HT1080 (cell line): ENCODE results near the gene ATXN10. TPM values are rescaled to one million over a fixed set of nuclear protein-coding genes. Genes with fewer than 3 reads are reported as not detected.

Experiments used
- DNase-seq: peaks from one replicate; pipeline ENCODE4 v3.0.0-alpha.2; 2015; ENCODE audit warnings: low read depth
- total RNA-seq: library from RNA; depleted of rRNA; stranded (reverse); fragments of >200 nt; shearing (Covaris generic); gene quantifications from 2 replicates; pipeline ENCODE4 v1.2.3, GENCODE V29; 2014

Gene ATXN10
- total RNA-seq, 1 experiment from 2014 or later: 44.1 TPM

DNA sequence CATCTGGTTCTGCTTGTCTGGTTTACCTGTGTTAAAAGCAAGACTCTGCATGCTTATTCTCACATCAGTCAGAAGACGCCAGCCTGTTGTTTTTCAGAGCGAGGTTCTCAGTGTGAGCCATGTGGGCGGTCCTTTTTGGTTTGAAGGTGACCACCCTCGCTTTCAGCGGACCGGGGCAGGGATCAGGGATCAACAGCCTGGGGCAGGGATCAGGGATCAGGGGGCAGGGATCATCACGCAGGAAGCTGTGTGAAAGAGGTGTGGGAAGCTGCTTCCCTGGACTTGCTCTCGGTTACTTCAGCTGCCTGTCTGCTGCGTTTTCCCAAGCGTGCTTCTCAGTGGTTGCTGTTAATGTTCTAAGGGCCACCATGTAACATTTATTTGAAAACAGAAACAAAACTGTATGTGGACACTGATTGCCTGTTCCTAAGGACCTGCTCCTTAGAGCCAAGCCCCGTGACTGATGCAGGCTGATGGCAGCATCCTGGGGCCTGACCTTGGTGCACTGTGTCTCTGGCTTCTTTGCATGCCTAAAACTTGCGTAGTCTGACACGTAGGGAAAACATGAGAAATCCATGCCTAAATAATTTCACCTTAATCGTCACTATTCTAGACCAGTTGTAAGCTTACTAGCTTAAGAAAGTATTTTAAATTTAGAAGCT is 146.9 kb downstream of the ATXN10 start:
- no peak for DNase-seq

- no peak for DNase-seq
These were observed 147.7 kb downstream of the ATXN10 start for GRCh38 chr22:45819305-45819704.

DNA sequence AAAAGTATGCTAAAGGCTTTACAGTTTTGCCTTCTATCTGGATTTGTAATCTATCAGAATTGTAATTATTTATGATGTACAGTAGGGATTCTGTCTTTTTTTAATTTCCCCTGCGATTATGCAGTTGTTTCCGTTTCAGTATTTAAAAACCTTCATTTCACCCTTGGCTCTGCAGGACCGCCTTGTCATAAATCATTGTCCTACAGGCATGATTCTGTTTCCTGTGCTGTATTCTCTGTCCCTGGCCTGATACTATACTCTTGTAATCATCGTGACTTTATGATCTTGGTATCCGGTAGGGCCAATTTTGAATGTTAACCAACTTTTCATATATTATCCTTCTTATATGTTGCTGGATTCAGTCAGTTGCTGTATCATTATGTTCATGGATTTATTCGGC is 151.7 kb downstream of the ATXN10 start:
- DNase-seq: no peak

- no peak for DNase-seq
These were observed 154.9 kb downstream of the ATXN10 start for GRCh38 chr22:45826520-45826919.

DNA sequence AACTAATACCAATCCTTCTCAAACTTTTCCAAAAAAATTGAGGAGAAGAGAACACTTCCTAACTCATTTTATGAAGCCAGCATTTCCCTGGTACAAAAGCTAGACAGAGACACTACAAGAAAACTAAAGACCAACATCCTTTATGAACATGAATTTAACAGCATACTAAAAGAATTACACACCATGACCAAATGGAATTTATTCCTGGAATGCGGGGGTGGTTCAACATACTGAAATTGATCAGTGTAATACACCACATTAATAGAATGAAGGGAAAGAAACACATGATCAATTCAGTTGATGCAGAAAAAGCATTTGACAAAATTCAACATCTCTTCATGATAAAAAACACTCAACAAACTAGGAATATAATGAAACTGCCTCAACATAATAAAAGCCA is 157.2 kb downstream of the ATXN10 start:
- no peak for DNase-seq

DNA sequence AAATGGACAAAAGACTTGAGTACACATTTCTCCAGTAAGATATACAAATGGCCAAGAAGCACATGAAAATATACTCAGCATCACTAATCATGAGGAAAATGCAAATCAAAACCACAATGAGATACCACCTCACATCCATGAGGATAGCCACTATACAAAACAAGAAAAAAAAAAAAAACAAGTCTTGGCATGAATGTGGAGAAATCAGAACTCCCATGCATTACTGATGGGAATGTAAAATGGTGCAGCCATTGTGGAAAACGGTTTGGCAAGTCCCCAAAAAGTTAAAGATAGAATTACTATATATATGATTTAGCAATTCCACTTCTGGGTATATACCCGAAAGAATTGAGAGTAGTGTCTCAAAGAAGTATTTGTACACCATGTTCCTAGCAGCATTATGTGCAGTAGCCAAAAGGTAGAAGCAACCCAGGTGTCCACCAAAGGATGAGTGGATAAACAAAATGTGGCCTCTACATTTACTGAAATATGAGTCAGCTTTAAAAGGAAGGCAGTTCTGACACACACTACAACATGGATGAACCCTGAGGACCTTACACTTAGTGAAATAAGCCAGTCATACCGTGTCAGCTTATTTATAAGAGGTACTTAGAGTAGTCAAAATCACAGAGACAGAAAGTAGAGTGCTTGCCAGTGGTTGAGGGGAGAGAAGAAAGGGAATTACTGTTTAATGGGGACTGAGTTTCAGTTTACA is 159.1 kb downstream of the ATXN10 start:
- peak; percentile 59 for DNase-seq

DNA sequence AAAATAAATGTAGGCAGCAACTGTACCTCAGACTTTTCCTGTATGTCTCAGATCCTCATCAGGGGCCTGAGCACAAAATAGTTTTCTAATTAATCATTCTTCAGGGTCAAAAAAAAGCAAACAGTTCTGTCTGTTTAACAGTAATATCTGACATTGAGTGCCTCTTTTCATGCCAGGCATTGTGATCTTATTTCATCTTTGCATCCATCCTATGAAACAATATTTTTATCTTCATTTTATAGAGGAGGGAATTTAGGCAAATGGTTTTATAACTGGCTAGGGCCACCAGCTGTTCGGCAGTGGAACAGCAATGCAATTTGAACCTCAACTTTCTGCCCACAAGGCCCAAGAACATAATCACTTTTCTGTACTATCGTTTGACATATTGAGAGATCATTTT is 159.8 kb downstream of the ATXN10 start:
- DNase-seq: peak; percentile 59

- no peak for DNase-seq
These were observed 160.5 kb downstream of the ATXN10 start for GRCh38 chr22:45832180-45832579.

DNA sequence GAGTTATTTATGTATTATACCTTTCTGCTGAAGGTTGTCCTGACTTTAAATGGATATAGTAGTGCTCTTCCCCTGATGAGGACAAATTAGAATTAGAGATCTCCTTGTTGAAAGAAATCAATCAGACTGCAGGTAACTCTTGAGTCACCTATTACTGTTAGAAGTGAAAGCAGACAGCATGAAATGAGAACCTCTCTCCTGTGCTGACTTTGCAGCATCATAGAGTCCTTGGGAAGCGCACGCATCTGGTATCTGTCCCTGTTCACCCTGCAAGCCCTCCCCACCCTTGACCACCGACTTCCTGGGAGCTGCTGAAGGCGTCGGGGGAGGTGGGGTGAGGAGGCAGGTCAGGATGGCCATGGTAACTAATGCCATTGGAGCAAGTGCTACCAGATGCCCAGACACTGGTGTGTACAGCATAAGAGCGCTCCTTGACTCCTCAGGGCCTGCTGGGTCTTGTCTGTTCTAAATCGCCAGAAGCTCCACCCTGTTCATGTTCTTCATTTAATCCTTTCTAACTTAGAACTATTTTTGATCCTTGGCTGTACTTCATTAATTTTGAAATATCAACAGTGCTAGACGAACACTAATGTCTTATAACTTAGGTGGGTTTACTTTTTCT is 161.4 kb downstream of the ATXN10 start:
- no peak for DNase-seq

DNA sequence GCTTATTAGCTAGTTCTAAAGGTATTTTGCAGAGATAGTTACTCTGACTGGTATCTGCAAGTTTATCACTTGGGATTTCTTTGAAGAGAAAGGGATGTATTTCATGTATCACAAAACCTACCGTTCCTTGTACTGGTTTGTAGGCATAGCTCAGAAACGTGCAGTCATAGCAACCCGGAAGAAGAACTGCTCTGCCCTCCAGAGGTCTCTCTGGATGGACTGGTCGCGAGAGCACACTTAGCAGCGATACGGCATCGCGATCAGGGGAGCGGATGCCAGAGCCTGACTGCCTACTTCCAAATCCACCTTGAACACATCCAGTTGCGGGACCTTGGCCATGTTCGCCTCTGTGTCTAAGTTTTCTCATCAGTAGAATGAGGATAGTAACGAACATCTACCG is 162.0 kb downstream of the ATXN10 start:
- no peak for DNase-seq

- no peak for DNase-seq
These were observed 162.6 kb downstream of the ATXN10 start for GRCh38 chr22:45834241-45834640.

GRCh38 chr22:45834795-45835194 is 163.2 kb downstream of the ATXN10 start:
- DNase-seq: no peak

DNA sequence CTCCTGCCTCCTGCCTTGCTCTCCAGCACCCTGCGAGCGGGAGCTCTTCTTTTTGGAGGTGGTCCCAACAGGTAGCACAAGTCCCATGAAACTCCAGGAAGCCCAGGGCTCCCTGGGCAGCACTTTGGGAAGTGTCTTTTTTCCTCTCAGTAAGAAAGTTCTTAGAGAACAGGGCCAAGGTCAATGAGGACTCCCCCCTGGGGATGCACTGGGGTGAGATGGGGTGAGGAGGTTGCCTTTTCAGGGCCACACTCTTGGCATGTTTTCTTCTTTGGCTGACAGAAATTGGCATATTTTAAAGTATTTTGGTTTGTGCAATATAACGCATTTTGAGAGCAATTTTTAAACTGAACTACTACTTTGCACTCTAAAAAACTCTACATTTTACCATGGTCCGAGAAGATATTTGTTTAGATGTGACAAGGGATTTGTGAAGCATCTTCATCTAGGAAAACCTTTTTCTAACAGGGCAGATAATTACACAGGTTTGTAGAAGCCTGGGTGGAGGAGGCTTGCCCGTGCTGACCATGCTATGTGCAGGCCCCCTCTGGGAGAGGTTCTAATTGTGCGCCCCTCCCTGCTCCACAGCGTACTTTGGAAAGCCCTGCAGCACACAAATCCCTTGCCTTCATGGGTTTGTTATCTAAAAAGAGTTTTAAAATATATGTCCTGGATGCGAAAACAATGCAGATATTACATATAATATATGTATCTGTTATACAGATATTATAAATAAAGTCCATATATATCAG is 165.0 kb downstream of the ATXN10 start:
- DNase-seq: no peak

DNA sequence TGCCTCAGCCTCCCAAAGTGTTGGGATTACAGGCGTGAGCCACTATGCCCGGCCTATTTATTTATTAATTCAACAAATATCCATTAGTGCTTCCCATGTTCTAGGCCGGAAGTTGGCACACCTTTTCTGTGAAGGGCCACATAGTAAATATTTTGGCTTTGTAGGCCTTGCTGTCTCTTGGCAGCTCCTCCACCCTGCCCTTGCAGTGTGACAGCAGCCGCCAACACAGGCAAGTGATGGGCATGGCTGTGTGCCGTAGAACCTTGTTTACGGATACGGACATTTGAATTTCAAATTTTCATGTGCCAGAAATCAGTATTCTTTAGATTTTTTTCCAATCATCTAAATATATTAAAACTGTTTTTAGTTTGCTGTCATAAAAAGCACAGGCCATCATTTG is 165.9 kb downstream of the ATXN10 start:
- DNase-seq: no peak

GRCh38 chr22:45838305-45838887 is 166.8 kb downstream of the ATXN10 start:
- DNase-seq: no peak

DNA sequence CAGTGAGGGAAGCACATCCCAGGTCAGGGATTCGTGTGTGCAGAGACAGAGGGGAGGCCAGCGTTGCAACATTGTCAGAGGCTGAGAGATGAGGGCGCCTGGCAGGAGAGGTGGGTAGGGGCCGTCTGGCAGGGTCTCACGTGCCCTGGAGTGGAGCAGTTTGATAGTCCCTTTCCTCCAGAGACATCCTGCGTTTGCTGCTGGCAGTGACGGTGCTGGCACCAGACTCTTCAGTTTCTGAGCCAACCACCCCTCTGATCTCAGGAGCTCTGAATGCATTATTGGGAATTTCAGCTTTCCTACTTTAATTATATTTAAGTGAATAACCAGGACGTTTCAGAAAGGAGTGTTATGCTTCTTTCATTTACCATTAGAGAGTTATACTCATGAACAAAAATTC is 168.8 kb downstream of the ATXN10 start:
- DNase-seq: no peak

GRCh38 chr22:45842291-45842991 is 170.8 kb downstream of the ATXN10 start:
- DNase-seq: no peak

DNA sequence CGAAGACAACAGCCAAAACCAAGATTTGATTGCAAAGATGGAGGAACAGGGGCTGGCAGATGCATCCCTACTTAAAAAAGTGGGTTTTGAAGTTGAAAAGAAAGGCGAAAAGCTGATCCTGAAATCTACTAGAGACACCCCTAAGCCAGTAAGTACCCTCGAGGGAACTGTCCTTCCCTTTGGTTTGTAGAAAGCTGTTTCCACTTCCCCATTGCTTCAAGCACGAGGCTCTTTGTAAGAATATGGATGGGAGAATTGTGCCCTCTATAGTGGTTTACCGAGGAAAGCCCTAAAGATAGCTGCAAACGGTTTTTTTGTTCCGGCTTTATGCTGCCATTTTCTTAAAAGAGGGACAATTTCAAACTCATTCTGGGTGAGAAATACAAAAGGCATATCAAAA is 171.4 kb downstream of the ATXN10 start:
- no peak for DNase-seq

DNA sequence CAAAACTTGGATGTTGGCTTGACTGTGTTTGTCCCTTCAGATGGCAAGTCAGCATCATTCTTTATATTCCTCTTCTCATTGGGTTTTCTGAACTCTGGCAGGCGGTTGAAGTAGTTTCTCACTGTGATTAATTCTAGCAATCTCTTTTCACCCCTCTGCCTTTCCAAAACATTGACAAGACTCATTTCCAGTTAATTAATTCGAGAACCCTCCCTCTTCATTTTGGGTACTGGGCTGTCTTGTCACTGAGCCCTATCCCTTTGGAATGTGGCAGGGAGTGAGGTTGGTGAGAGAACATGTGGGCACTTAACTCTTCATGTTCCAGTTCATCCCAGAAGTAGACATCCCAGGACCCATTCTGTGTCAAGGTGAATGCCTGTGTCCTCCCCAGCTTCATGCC is 172.4 kb downstream of the ATXN10 start:
- no peak for DNase-seq

DNA sequence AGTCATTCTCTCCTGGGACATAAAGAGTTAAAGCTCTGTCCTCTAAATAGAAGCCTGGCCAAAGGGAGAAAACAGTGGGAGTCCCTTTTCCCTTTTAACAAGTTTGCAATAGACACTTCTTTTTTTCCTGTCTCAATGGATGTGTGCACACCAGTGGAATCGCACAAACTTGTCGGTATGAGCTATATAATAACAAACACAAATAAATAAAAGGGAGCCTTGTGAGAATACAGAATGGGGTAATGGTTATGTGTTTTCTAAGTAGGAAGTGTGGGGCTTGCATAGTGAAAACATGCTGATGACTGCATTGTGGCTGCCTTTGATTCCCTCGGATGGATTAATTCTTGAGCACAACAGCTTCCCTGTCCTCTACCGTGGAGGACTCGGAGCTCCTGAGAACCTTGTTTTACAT is 173.4 kb downstream of the ATXN10 start:
- DNase-seq: no peak

DNA sequence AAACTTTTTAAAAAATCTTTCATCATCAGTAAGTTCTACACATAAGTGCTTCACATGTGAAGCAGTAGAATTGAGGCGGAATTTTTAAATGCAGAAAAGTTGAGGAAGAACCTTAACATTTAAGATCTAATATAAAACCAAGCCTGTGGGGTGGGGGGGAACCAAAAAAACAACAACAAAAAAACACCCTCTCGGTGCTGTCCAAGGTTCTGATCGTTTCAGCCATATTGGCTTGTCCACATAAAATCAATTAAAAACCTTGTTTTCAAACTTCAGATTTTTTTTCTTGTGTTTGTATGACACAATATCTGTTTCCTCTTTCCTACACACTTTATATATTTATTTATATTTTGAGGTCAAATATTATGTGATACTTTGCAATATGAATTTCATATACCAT is 175.3 kb downstream of the ATXN10 start:
- no peak for DNase-seq
